ENCODE measurements around the gene PLPP3. TPM values are rescaled to one million over a fixed set of nuclear protein-coding genes. Genes with fewer than 3 reads are reported as not detected.

Gene PLPP3
- total RNA-seq, 2 donors from 2014 or later: 164 to 271 TPM

GRCh38 chr1:56532350-56532683, 47.0 kb downstream of the PLPP3 start:
- ATAC-seq (ENCODE audit: insufficient number of reproducible peaks, low FRiP score, low read depth) (no peak), DNase-seq (ENCODE audit: low spot score) (no peak)
- no peak overlapping the region for H3K4me3 ChIP-seq
- H3K36me3 ChIP-seq: peaks cover 22% of the 10 kb centered on the region
- no peaks in the 10 kb centered on the region for H3K9me3 ChIP-seq
- H3K27ac ChIP-seq: no peak overlapping the region
- H3K4me1 ChIP-seq (ENCODE audit: control insufficient read depth in 1 of 2, low read depth in 2 of 2): peaks cover 11 to 19% of the 10 kb centered on the region in 2 donors
- no peaks in the 10 kb centered on the region for H3K27me3 ChIP-seq (replicated peaks; ENCODE audit: insufficient read depth)
- no peak for TF ChIP-seq CTCF (IDR thresholded peaks at IDR 0.05)

- Histone ChIP-seq H3K36me3 (peaks cover 20% of the 10 kb centered on the region), H3K4me1 (ENCODE audit: control insufficient read depth in 1 of 2, low read depth in 2 of 2) (peaks cover 13 to 25% of the 10 kb centered on the region in 2 donors), H3K9me3 (no peaks in the 10 kb centered on the region), H3K27ac (no peak overlapping the region), H3K27me3 (replicated peaks; ENCODE audit: insufficient read depth) (no peaks in the 10 kb centered on the region), H3K4me3 (no peak overlapping the region)
- no peak for ATAC-seq (ENCODE audit: insufficient number of reproducible peaks, low FRiP score, low read depth)
- no peak for DNase-seq (ENCODE audit: low spot score)
- TF ChIP-seq CTCF (IDR thresholded peaks at IDR 0.05): no peak
Measured at GRCh38 chr1:56531624-56532349, 47.6 kb downstream of the PLPP3 start.

- DNase-seq (ENCODE audit: low spot score): no peak
- Histone ChIP-seq H3K9me3 (no peaks in the 10 kb centered on the region), H3K4me1 (ENCODE audit: control insufficient read depth in 1 of 2, low read depth in 2 of 2) (peaks cover 20 to 29% of the 10 kb centered on the region in 2 donors), H3K27me3 (replicated peaks; ENCODE audit: insufficient read depth) (no peaks in the 10 kb centered on the region), H3K4me3 (no peak overlapping the region), H3K27ac (no peak overlapping the region), H3K36me3 (peaks cover 8% of the 10 kb centered on the region)
- no peak for TF ChIP-seq CTCF (IDR thresholded peaks at IDR 0.05)
- no peak for ATAC-seq (ENCODE audit: insufficient number of reproducible peaks, low FRiP score, low read depth)
Measured at GRCh38 chr1:56529801-56530200, 49.6 kb downstream of the PLPP3 start.

- H3K27ac ChIP-seq: no peak overlapping the region
- H3K27me3 ChIP-seq (replicated peaks; ENCODE audit: insufficient read depth): no peaks in the 10 kb centered on the region
- no peak for ATAC-seq (ENCODE audit: insufficient number of reproducible peaks, low FRiP score, low read depth)
- H3K9me3 ChIP-seq: no peaks in the 10 kb centered on the region
- no peak for TF ChIP-seq CTCF (IDR thresholded peaks at IDR 0.05)
- H3K4me1 ChIP-seq (ENCODE audit: control insufficient read depth in 1 of 2, low read depth in 2 of 2): peaks cover 20 to 33% of the 10 kb centered on the region in 2 donors
- H3K4me3 ChIP-seq: no peak overlapping the region
- no peak for DNase-seq (ENCODE audit: low spot score)
- peaks cover 2% of the 10 kb centered on the region for H3K36me3 ChIP-seq
Measured at GRCh38 chr1:56527548-56528302, 51.6 kb downstream of the PLPP3 start.

- Histone ChIP-seq H3K4me3 (no peak overlapping the region), H3K27ac (no peak overlapping the region), H3K4me1 (ENCODE audit: control insufficient read depth in 1 of 2, low read depth in 2 of 2) (peaks cover 20 to 39% of the 10 kb centered on the region in 2 donors), H3K36me3 (peaks cover 7% of the 10 kb centered on the region), H3K9me3 (no peaks in the 10 kb centered on the region), H3K27me3 (replicated peaks; ENCODE audit: insufficient read depth) (no peaks in the 10 kb centered on the region)
- DNase-seq (ENCODE audit: low spot score) (no peak), ATAC-seq (ENCODE audit: insufficient number of reproducible peaks, low FRiP score, low read depth) (no peak)
- no peak for TF ChIP-seq CTCF (IDR thresholded peaks at IDR 0.05)
Measured at GRCh38 chr1:56526571-56527174, 52.7 kb downstream of the PLPP3 start.

Data from thoracic aorta (tissue), 2 donors.